H1 (cell line): ENCODE data around the gene ERAP2. TPM values are rescaled to one million over a fixed set of nuclear protein-coding genes. Genes with fewer than 3 reads are reported as not detected.

Experiments used
- CTCF ChIA-PET: fragments of 300-600 bp; sonication (Branson Sonifier 250); formaldehyde crosslinking; loops from one replicate; lab custom pipeline; 2021; ENCODE audit not compliant: partially characterized antibody; lab: Charles Lee
- POLR2A ChIA-PET: fragments of 300-600 bp; sonication (Branson Sonifier 250); formaldehyde crosslinking; loops from one replicate; lab custom pipeline; 2021; ENCODE audit warnings: inconsistent platforms; ENCODE audit not compliant: partially characterized antibody; lab: Charles Lee
- DNase-seq, 2 experiments: peaks; one replicate each; pipeline versions ENCODE4 v3.0.0 to v3.0.0-alpha.2; 2010 to 2022; ENCODE audit warnings: low spot score in 2 of 2, low read depth in 1 of 2, mixed read lengths in 1 of 2
- FAIRE-seq: peaks from 2 replicates; lab custom pipeline; 2011; peaks lifted over from hg19 to GRCh38; lab: Jason Lieb, UNC
- H2AFZ ChIP-seq: 2 replicates; pipeline ENCODE4 v1.8.1; 2012; ENCODE audit warnings: low read length, inconsistent platforms
- H2AK5ac ChIP-seq: 2 replicates; pipeline ENCODE4 v1.6.1; 2013; ENCODE audit warnings: low read depth, low read length
- H2BK120ac ChIP-seq: replicated peaks from 2 replicates; pipeline ENCODE3; 2013; ENCODE audit warnings: low read depth, low read length, inconsistent platforms
- H2BK12ac ChIP-seq: 2 replicates; pipeline ENCODE4 v1.6.1; 2013; ENCODE audit warnings: low read depth, low read length
- H2BK15ac ChIP-seq: 2 replicates; pipeline ENCODE4 v1.6.1; 2013; ENCODE audit warnings: low read length
- H2BK20ac ChIP-seq: 2 replicates; pipeline ENCODE4 v1.6.1; 2013; ENCODE audit warnings: low read length
- H2BK5ac ChIP-seq: 2 replicates; pipeline ENCODE4 v1.6.1; 2013; ENCODE audit warnings: low read depth, low read length
- H3K14ac ChIP-seq: 2 replicates; pipeline ENCODE4 v1.6.1; 2013; ENCODE audit warnings: inconsistent platforms; ENCODE audit not compliant: insufficient read length
- H3K18ac ChIP-seq: 2 replicates; pipeline ENCODE4 v1.6.1; 2013; ENCODE audit warnings: low read length; ENCODE audit errors: extremely low read depth
- H3K23ac ChIP-seq: 2 replicates; pipeline ENCODE4 v1.6.1; 2013; ENCODE audit warnings: inconsistent platforms; ENCODE audit not compliant: insufficient read length
- H3K23me2 ChIP-seq: 2 replicates; pipeline ENCODE4 v1.6.1; 2013; ENCODE audit warnings: low read depth, low read length
- H3K27ac ChIP-seq: 2 replicates; pipeline ENCODE4 v1.6.1; 2011; ENCODE audit warnings: low read depth, low read length, inconsistent platforms
- H3K27me3 ChIP-seq, 4 experiments: replicated peaks in 1 of 4; 1 replicate in 1 of 4; 2 replicates in 3 of 4; pipeline versions ENCODE4 v1.6.1 to v1.8.1; 2011 to 2013; ENCODE audit warnings: low read length in 3 of 4, mild to moderate bottlenecking in 3 of 4, inconsistent platforms in 2 of 4, mixed read lengths in 2 of 4, moderate library complexity in 1 of 4; ENCODE audit not compliant: control insufficient read depth in 3 of 4, insufficient read depth in 3 of 4; ENCODE audit errors: extremely low read depth in 1 of 4
- H3K36me3 ChIP-seq, 4 experiments: 2 replicates each; pipeline versions ENCODE4 v1.6.1 to v1.8.1; 2011 to 2013; ENCODE audit warnings: mild to moderate bottlenecking in 4 of 4, low read length in 3 of 4, moderate library complexity in 2 of 4, control low read depth in 1 of 4, inconsistent platforms in 1 of 4; ENCODE audit not compliant: insufficient read depth in 4 of 4, control insufficient read depth in 2 of 4
- H3K4ac ChIP-seq: replicated peaks from 2 replicates; pipeline ENCODE3; 2013; ENCODE audit warnings: low read length, low read depth, mixed read lengths, inconsistent platforms; ENCODE audit not compliant: insufficient read length
- H3K4me1 ChIP-seq, 4 experiments: replicated peaks in 1 of 4; 1 replicate in 1 of 4; 2 replicates in 3 of 4; pipeline versions ENCODE4 v1.6.1 to v1.8.1; 2011 to 2013; ENCODE audit warnings: low read length in 3 of 4, inconsistent platforms in 2 of 4, mixed read lengths in 1 of 4; ENCODE audit not compliant: insufficient read depth in 4 of 4, control insufficient read depth in 3 of 4
- H3K4me2 ChIP-seq, 2 experiments: 2 replicates each; pipeline versions ENCODE4 v1.6.1 to v1.8.1; 2011 to 2013; ENCODE audit warnings: low read depth in 2 of 2, low read length in 2 of 2, control low read depth in 1 of 2, inconsistent platforms in 1 of 2, mild to moderate bottlenecking in 1 of 2; ENCODE audit not compliant: insufficient read depth in 1 of 2
- H3K4me3 ChIP-seq, 4 experiments: fragments of 200-600, 300-600 bp in 1 of 4; sonication (generic), shearing (Covaris generic), sonication (Bioruptor Twin) in 1 of 4; 2 replicates each; pipeline versions ENCODE4 v1.5.1 to v1.8.1; 2011 to 2016; ENCODE audit warnings: low read length in 4 of 4, low read depth in 3 of 4, control low read depth in 2 of 4, inconsistent platforms in 2 of 4, mild to moderate bottlenecking in 2 of 4, mixed read lengths in 1 of 4, moderate library complexity in 1 of 4; ENCODE audit not compliant: insufficient read depth in 2 of 4; ENCODE audit errors: extremely low read depth in 1 of 4
- H3K56ac ChIP-seq: replicated peaks from 2 replicates; pipeline ENCODE3; 2013; ENCODE audit warnings: low read depth, mild to moderate bottlenecking, mixed read lengths, low read length, inconsistent platforms; ENCODE audit not compliant: insufficient read length
- H3K79me1 ChIP-seq: 2 replicates; pipeline ENCODE4 v1.6.1; 2013; ENCODE audit warnings: low read depth, low read length, control low read depth
- H3K79me2 ChIP-seq, 2 experiments: 2 replicates each; pipeline versions ENCODE4 v1.6.1 to v1.8.1; 2012 to 2013; ENCODE audit warnings: low read length in 2 of 2, mild to moderate bottlenecking in 2 of 2, inconsistent platforms in 1 of 2; ENCODE audit not compliant: insufficient read depth in 2 of 2, control insufficient read depth in 1 of 2
- H3K9ac ChIP-seq, 4 experiments: replicated peaks in 1 of 4; 1 replicate in 1 of 4; 2 replicates in 3 of 4; pipeline versions ENCODE4 v1.6.1 to v1.8.1; 2011 to 2013; ENCODE audit warnings: low read depth in 3 of 4, low read length in 3 of 4, control low read depth in 2 of 4, mild to moderate bottlenecking in 2 of 4, moderate library complexity in 2 of 4, inconsistent platforms in 1 of 4; ENCODE audit errors: extremely low read depth in 1 of 4
- H3K9me3 ChIP-seq, 2 experiments: 2 replicates each; pipeline versions ENCODE4 v1.6.1 to v1.8.1; 2012 to 2013; ENCODE audit warnings: mild to moderate bottlenecking in 2 of 2, moderate library complexity in 2 of 2, control low read depth in 1 of 2, inconsistent platforms in 1 of 2, low read depth in 1 of 2, low read length in 1 of 2, mixed read lengths in 1 of 2; ENCODE audit not compliant: insufficient read depth in 2 of 2
- H4K20me1 ChIP-seq, 2 experiments: replicated peaks in 1 of 2; 2 replicates each; pipeline versions ENCODE3 to v1.8.1; 2011 to 2013; ENCODE audit warnings: inconsistent platforms in 2 of 2, low read length in 2 of 2, mild to moderate bottlenecking in 1 of 2; ENCODE audit not compliant: insufficient read depth in 2 of 2, control insufficient read depth in 1 of 2
- H4K5ac ChIP-seq: 2 replicates; pipeline ENCODE4 v1.6.1; 2013; ENCODE audit warnings: low read length, low read depth, mixed read lengths, inconsistent platforms; ENCODE audit not compliant: insufficient read length
- H4K8ac ChIP-seq: 2 replicates; pipeline ENCODE4 v1.8.0; 2013; ENCODE audit warnings: mild to moderate bottlenecking, moderate library complexity, low read length, inconsistent platforms; ENCODE audit not compliant: insufficient read depth; ENCODE audit errors: extremely low read depth
- H4K91ac ChIP-seq: replicated peaks from 2 replicates; pipeline ENCODE3; 2013; ENCODE audit warnings: low read length, mixed read lengths, inconsistent platforms; ENCODE audit not compliant: insufficient read length
- ATF3 ChIP-seq: IDR thresholded peaks from 2 replicates; pipeline ENCODE4 v1.6.1; 2011; ENCODE audit warnings: low read depth, mild to moderate bottlenecking, low read length; ENCODE audit not compliant: insufficient read depth
- CHD2 ChIP-seq: IDR thresholded peaks from 2 replicates; pipeline ENCODE4 v1.6.1; 2012; ENCODE audit warnings: low read length, improper control_type of control experiment
- GABPA ChIP-seq: IDR thresholded peaks from 2 replicates; pipeline ENCODE4 v1.6.1; 2011; ENCODE audit warnings: mild to moderate bottlenecking, low read length, moderate library complexity, borderline replicate concordance; ENCODE audit not compliant: insufficient read depth
- KDM4A ChIP-seq: IDR thresholded peaks from one replicate; pipeline ENCODE4 v1.7.1; 2012; ENCODE audit warnings: low read depth, mild to moderate bottlenecking, moderate library complexity, low read length, inconsistent platforms; ENCODE audit not compliant: severe bottlenecking
- RFX5 ChIP-seq: IDR thresholded peaks from 2 replicates; pipeline ENCODE4 v1.6.1; 2011; ENCODE audit warnings: low read depth, low read length, improper control_type of control experiment, borderline replicate concordance
- SP1 ChIP-seq: IDR thresholded peaks from 2 replicates; pipeline ENCODE4 v1.6.1; 2011; ENCODE audit warnings: low read depth, low read length
- SUZ12 ChIP-seq: fragments of 200-600 bp; sonication (generic); IDR thresholded peaks from 2 replicates; pipeline ENCODE4 v1.6.1; 2012; ENCODE audit warnings: mild to moderate bottlenecking, inconsistent platforms, low read length, moderate library complexity, mixed read lengths
- WGBS, 2 experiments: shearing (Covaris generic) in 1 of 2; methylation state at CpG; one replicate each; pipeline versions ENCODE4 v1.1.6 to v1.1.7; 2013 to 2015; ENCODE audit warnings: low lambda C conversion rate in 2 of 2, mixed read lengths in 2 of 2, inconsistent platforms in 1 of 2, low coverage in 1 of 2, missing lambda C conversion rate in 1 of 2; ENCODE audit not compliant: insufficient replicate concordance in 2 of 2, insufficient coverage in 1 of 2, insufficient read length in 1 of 2; ENCODE audit errors: extremely low coverage in 1 of 2, missing lambda C conversion rate in 1 of 2; 5-methylcytosine and 5-hydroxymethylcytosine counted together
- polyA plus RNA-seq, 7 experiments: library from polyadenylated mRNA; depleted of rRNA in 3 of 7; stranded (reverse) in 5 of 7; unstranded in 2 of 7; fragments of >200 nt in 5 of 7; fragments of 200-250 nt in 2 of 7; gene quantifications; 1 replicate in 5 of 7; 2 replicates in 1 of 7; 4 replicates in 1 of 7; pipeline versions ENCODE4 v1.2.1 to v1.2.3, GENCODE V29; 2011 to 2013; ENCODE audit warnings: missing spikeins in 2 of 7, mixed read lengths in 2 of 7
- total RNA-seq: library from RNA; stranded (reverse); fragmentation: NEBNext Ultra II Directional; extraction: Animal tissue kit (Norgen Biotek cat#: 25700); gene quantifications from 2 replicates; pipeline ENCODE4 v1.2.1, GENCODE V29; 2021

ERAP2 gene
- total and polyA plus RNA-seq, 2 of the 8 experiments (the other 6 are each of a cell fraction or from before 2014, with no cell fraction given) = 0.14 TPM; not detected in 1

DNA sequence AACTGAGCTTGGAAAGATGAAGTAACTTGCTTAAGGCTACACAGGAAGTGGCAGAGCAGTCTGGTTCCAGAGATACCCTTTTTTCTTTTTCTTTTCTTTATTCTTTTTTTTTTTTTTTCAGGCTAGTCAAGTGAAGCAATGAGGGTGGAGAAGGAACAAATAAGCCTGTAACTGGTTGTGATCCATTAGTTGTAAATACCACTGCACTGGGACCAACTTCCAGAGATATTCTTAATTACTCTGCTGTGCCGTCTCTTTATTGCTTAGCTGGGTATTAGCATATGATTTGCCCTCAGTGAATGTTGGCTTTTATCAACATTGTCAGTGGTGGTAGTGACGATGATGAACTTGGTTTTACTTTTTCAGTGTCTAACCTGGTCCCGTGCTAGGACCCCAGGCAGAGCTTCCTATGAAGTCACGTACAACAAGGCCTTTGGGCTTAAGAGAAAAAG is 86.3 kb downstream of the ERAP2 start:
- Histone ChIP-seq H2AFZ (no peak overlapping the region), H3K4me3 (no peak overlapping the region), H3K4me2 (no peak overlapping the region), H2BK12ac (no peak overlapping the region), H3K18ac (no peak overlapping the region), H3K23ac (no peak overlapping the region), H2BK20ac (no peak overlapping the region), H3K14ac (no peak overlapping the region), H3K9ac (no peak overlapping the region), H4K91ac (no peak overlapping the region), H3K56ac (no peak overlapping the region), H3K27me3 (no peaks in the 10 kb centered on the region), H4K8ac (no peak overlapping the region), H3K4ac (no peak overlapping the region), H2BK5ac (no peak overlapping the region), H4K5ac (no peak overlapping the region), H3K23me2 (no peaks in the 10 kb centered on the region), H3K79me2 (no peaks in the 10 kb centered on the region), H2BK120ac (no peak overlapping the region), H3K9me3 (no peaks in the 10 kb centered on the region), H3K79me1 (no peaks in the 10 kb centered on the region; the same call in 1 of the 2 replicates), H3K36me3 (no peaks in the 10 kb centered on the region), H3K4me1 (no peaks in the 10 kb centered on the region), H2AK5ac (no peak overlapping the region), H3K27ac (no peak overlapping the region), H4K20me1 (no peaks in the 10 kb centered on the region), H2BK15ac (no peak overlapping the region)
- WGBS, 2 experiments = 89% methylated on average over 4 of the region's 4 CpGs; no CpG with 5 or more reads in 1 of the 2 experiments
- ChIA-PET POLR2A (no interaction called here), CTCF (interaction anchor here (1.1 to 1.3 kb wide), 2 partner anchors 61 to 210 kb away, joined by 3 read pairs; no protein-coding TSS in a partner anchor)
- TF ChIP-seq CHD2 (no peak), GABPA (no peak), SUZ12 (no peak), RFX5 (no peak), SP1 (no peak), KDM4A (no peak), ATF3 (no peak)
- no peak for DNase-seq
- FAIRE-seq = no peak
